C1 segment of cervical spinal cord (tissue), 14 donors: ENCODE data around the gene OAS1.

Experiments used
- DNase-seq, 14 donors: peaks; one replicate each; lab custom pipeline; 2025; lab: John Stamatoyannopoulos, UW

The OAS1 gene

DNA sequence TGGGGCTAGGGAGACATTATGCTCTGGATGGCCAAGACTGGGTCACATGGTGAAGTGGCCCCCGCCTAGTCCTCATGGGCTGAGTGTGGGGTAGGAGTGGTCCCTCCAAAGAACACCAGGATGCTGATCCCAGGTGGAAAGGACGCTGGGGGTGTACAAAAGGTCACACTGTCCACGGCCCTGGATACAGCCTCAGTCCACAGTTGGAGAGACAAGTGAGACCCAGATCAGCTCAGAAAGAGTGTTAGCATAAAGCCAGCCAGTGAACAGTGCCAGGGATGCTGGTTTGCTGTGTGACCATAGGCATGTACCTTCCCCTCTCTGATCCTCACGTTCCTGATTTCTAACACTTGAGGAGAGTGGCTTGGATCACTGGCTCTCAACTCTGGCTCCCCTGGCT, 58.2 kb downstream of the OAS1 start:
- DNase-seq = no peak

DNA sequence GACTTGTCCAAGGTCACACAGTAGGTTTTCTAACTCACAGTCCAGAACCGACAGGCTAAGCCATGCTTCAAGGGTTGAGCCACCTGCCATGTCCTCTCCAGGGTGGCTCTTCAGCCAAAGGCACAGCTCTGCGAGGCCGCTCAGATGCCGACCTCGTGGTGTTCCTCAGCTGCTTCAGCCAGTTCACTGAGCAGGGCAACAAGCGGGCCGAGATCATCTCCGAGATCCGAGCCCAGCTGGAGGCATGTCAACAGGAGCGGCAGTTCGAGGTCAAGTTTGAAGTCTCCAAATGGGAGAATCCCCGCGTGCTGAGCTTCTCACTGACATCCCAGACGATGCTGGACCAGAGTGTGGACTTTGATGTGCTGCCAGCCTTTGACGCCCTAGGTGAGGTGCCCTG, 58.9 kb downstream of the OAS1 start:
- DNase-seq = no peak

DNA sequence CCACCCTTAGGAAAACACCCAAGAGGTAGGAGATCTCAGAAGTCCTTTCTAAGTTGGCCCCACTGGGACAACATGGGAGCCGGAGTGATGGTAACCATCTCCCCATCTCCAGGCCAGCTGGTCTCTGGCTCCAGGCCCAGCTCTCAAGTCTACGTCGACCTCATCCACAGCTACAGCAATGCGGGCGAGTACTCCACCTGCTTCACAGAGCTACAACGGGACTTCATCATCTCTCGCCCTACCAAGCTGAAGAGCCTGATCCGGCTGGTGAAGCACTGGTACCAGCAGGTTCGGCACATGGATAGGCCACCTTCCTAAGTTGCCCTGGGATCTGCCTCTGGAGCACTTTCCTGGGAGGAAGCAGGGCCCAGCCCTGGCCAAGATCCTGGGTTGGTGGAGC, 60.5 kb downstream of the OAS1 start:
- DNase-seq = no peak

DNA sequence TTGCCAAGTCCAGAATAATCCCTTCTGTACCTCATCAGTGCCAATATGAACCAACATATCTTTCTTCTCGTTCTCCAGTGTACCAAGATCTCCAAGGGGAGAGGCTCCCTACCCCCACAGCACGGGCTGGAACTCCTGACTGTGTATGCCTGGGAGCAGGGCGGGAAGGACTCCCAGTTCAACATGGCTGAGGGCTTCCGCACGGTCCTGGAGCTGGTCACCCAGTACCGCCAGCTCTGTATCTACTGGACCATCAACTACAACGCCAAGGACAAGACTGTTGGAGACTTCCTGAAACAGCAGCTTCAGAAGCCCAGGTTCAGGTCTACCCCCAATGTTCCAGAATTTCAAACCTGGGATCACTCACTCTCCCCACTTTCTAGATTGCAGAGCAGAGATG, 61.1 kb downstream of the OAS1 start:
- DNase-seq = no peak
